ENCODE results near the gene ZNF516.
A peak's percentile ranks its signal among the peaks of the same experiment; 100 is the strongest.

The ZNF516 gene

GRCh38 chr18:76398896-76399612, 96.0 kb downstream of the ZNF516 start:
- peak; percentile 71 for DNase-seq

- DNase-seq: no peak
Measured at GRCh38 chr18:76398295-76398694, 96.7 kb downstream of the ZNF516 start.

GRCh38 chr18:76397631-76398030, 97.4 kb downstream of the ZNF516 start:
- DNase-seq: no peak

- DNase-seq: no peak
Measured at GRCh38 chr18:76396792-76397191, 98.2 kb downstream of the ZNF516 start.

- DNase-seq: no peak
Measured at GRCh38 chr18:76395609-76396008, 99.4 kb downstream of the ZNF516 start.

GRCh38 chr18:76394780-76395476, 100.1 kb downstream of the ZNF516 start:
- DNase-seq: no peak

GRCh38 chr18:76392349-76392748, 102.7 kb downstream of the ZNF516 start:
- DNase-seq: no peak

GRCh38 chr18:76391746-76392145, 103.3 kb downstream of the ZNF516 start:
- DNase-seq: no peak

GRCh38 chr18:76391038-76391437, 104.0 kb downstream of the ZNF516 start:
- DNase-seq: no peak

- no peak for DNase-seq
Measured at GRCh38 chr18:76390452-76391035, 104.5 kb downstream of the ZNF516 start.

- no peak for DNase-seq
Measured at GRCh38 chr18:76389716-76390115, 105.3 kb downstream of the ZNF516 start.

- DNase-seq: no peak
Measured at GRCh38 chr18:76388891-76389423, 106.1 kb downstream of the ZNF516 start.

- DNase-seq: no peak
Measured at GRCh38 chr18:76388261-76388660, 106.8 kb downstream of the ZNF516 start.

GRCh38 chr18:76387608-76388007, 107.4 kb downstream of the ZNF516 start:
- DNase-seq: no peak

GRCh38 chr18:76386886-76387285, 108.2 kb downstream of the ZNF516 start:
- no peak for DNase-seq

- DNase-seq: no peak
Measured at GRCh38 chr18:76386071-76386470, 109.0 kb downstream of the ZNF516 start.

- no peak for DNase-seq
Measured at GRCh38 chr18:76385681-76385975, 109.4 kb downstream of the ZNF516 start.

GRCh38 chr18:76384861-76385680, 110.0 kb downstream of the ZNF516 start:
- no peak for DNase-seq

GRCh38 chr18:76384114-76384790, 110.8 kb downstream of the ZNF516 start:
- no peak for DNase-seq

GRCh38 chr18:76383636-76384035, 111.4 kb downstream of the ZNF516 start:
- no peak for DNase-seq

GRCh38 chr18:76382275-76382674, 112.8 kb downstream of the ZNF516 start:
- DNase-seq: no peak

GRCh38 chr18:76380791-76381405, 114.1 kb downstream of the ZNF516 start:
- no peak for DNase-seq

Data from right kidney (tissue), 1 donor.